HL-60 (cell line): ENCODE measurements around the gene COPZ2.
A peak's percentile ranks its signal among the peaks of the same experiment; 100 is the strongest.

ENCODE experiments used
- POLR2AphosphoS5 ChIP-seq: IDR thresholded peaks from 2 replicates; pipeline ENCODE4 v1.6.1; 2012; ENCODE audit warnings: low read depth
- REST ChIP-seq: IDR thresholded peaks from 2 replicates; pipeline ENCODE4 v1.6.1; 2012; ENCODE audit warnings: low read depth; ENCODE audit not compliant: insufficient replicate concordance
- TF ChIP-seq, protein P1 (sequence below): IDR thresholded peaks from one replicate; pipeline ENCODE4 v1.5.1; 2011; ENCODE audit warnings: low read length, control low read depth, inconsistent platforms; ENCODE audit not compliant: insufficient read depth

- TF ChIP-seq, protein P1, sequence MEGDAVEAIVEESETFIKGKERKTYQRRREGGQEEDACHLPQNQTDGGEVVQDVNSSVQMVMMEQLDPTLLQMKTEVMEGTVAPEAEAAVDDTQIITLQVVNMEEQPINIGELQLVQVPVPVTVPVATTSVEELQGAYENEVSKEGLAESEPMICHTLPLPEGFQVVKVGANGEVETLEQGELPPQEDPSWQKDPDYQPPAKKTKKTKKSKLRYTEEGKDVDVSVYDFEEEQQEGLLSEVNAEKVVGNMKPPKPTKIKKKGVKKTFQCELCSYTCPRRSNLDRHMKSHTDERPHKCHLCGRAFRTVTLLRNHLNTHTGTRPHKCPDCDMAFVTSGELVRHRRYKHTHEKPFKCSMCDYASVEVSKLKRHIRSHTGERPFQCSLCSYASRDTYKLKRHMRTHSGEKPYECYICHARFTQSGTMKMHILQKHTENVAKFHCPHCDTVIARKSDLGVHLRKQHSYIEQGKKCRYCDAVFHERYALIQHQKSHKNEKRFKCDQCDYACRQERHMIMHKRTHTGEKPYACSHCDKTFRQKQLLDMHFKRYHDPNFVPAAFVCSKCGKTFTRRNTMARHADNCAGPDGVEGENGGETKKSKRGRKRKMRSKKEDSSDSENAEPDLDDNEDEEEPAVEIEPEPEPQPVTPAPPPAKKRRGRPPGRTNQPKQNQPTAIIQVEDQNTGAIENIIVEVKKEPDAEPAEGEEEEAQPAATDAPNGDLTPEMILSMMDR, result peak; percentile 6
- TF ChIP-seq REST (no peak), POLR2AphosphoS5 (no peak)
Observed at GRCh38 chr17:48068491-48068961, 30.9 kb upstream of the COPZ2 start.
